NCI-H2081 treated with DMSO at 0.1 percent for 48 hours (cell line): ENCODE results near the gene RPE.

Experiments
- DNase-seq: peaks from one replicate; lab custom pipeline; 2025; lab: John Stamatoyannopoulos, UW

RPE gene

GRCh38 chr2:210000464-210001324 is 1.7 kb upstream of the RPE start:
- no peak for DNase-seq

- DNase-seq = no peak
These were observed 921 bp downstream of the RPE start for GRCh38 chr2:210003359-210003758.

- DNase-seq = no peak
These were observed 2.4 kb downstream of the RPE start for GRCh38 chr2:210004881-210005280.

- DNase-seq = no peak
These were observed 5.5 kb downstream of the RPE start for GRCh38 chr2:210007895-210008294.

- DNase-seq = no peak
These were observed 6.7 kb downstream of the RPE start for GRCh38 chr2:210009126-210009525.

- DNase-seq = no peak
These were observed 7.5 kb downstream of the RPE start for GRCh38 chr2:210009896-210010295.

- no peak for DNase-seq
These were observed 17.7 kb downstream of the RPE start for GRCh38 chr2:210020138-210020537.

- no peak for DNase-seq
These were observed 20.4 kb downstream of the RPE start for GRCh38 chr2:210022824-210023223.

GRCh38 chr2:210027608-210028007 is 25.2 kb downstream of the RPE start:
- DNase-seq = no peak

- DNase-seq = no peak
These were observed 25.7 kb downstream of the RPE start for GRCh38 chr2:210028178-210028577.

- no peak for DNase-seq
These were observed 31.7 kb downstream of the RPE start for GRCh38 chr2:210034087-210034683.

- DNase-seq = no peak
These were observed 33.2 kb downstream of the RPE start for GRCh38 chr2:210035679-210036078.

- no peak for DNase-seq
These were observed 35.6 kb downstream of the RPE start for GRCh38 chr2:210038078-210038477.

- no peak for DNase-seq
These were observed 44.5 kb downstream of the RPE start for GRCh38 chr2:210046851-210047500.

- DNase-seq = no peak
These were observed 47.4 kb downstream of the RPE start for GRCh38 chr2:210049831-210050230.

GRCh38 chr2:210050885-210051284 is 48.4 kb downstream of the RPE start:
- no peak for DNase-seq

- DNase-seq = no peak
These were observed 52.3 kb downstream of the RPE start for GRCh38 chr2:210054696-210055095.

GRCh38 chr2:210055825-210056224 is 53.4 kb downstream of the RPE start:
- DNase-seq = no peak

- DNase-seq = no peak
These were observed 60.9 kb downstream of the RPE start for GRCh38 chr2:210063306-210063705.
